DND-41 (cell line): ENCODE results near the gene PGLYRP3.

Source experiments
- ATAC-seq: fragments of 200-7000 bp; cut with Tn5 transposase; 3 replicates; pipeline ENCODE4 v1.9.1; 2021; ENCODE audit warnings: low read depth; ENCODE audit not compliant: insufficient read depth
- DNase-seq: peaks from one replicate; pipeline ENCODE4 v3.0.0-alpha.2; 2020
- H2AFZ ChIP-seq: 2 replicates; pipeline ENCODE4 v1.6.0; 2012; ENCODE audit warnings: low read depth, low read length
- H3K27ac ChIP-seq: 2 replicates; pipeline ENCODE4 v1.5.1; 2012; ENCODE audit warnings: low read length, inconsistent platforms
- H3K27me3 ChIP-seq: fragments of 200-600 bp; sonication (generic); 2 replicates; pipeline ENCODE4 v1.6.0; 2012; ENCODE audit warnings: low read length, mild to moderate bottlenecking, inconsistent platforms; ENCODE audit not compliant: insufficient read depth, poor library complexity
- H3K36me3 ChIP-seq: 2 replicates; pipeline ENCODE4 v1.5.1; 2012; ENCODE audit warnings: low read length, inconsistent platforms; ENCODE audit not compliant: insufficient read depth
- H3K4me1 ChIP-seq: 2 replicates; pipeline ENCODE4 v1.5.1; 2012; ENCODE audit warnings: mild to moderate bottlenecking, low read length; ENCODE audit not compliant: insufficient read depth
- H3K4me2 ChIP-seq: 2 replicates; pipeline ENCODE4 v1.6.0; 2012; ENCODE audit warnings: mild to moderate bottlenecking, moderate library complexity, low read length, inconsistent platforms; ENCODE audit not compliant: insufficient read depth
- H3K4me3 ChIP-seq, 2 experiments: fragments of 200-600 bp in 1 of 2; shearing (Covaris generic) in 1 of 2; 2 replicates each; pipeline ENCODE4 v1.5.1; 2012 to 2016; ENCODE audit warnings: inconsistent platforms in 2 of 2, low read length in 2 of 2, mild to moderate bottlenecking in 2 of 2, low read depth in 1 of 2, moderate library complexity in 1 of 2
- H3K79me2 ChIP-seq: 2 replicates; pipeline ENCODE4 v1.6.0; 2012; ENCODE audit warnings: low read length, inconsistent platforms; ENCODE audit not compliant: insufficient read depth
- H3K9ac ChIP-seq: 2 replicates; pipeline ENCODE4 v1.6.0; 2012; ENCODE audit warnings: low read depth, mild to moderate bottlenecking, inconsistent platforms, low read length, moderate library complexity
- H3K9me3 ChIP-seq: 2 replicates; pipeline ENCODE4 v1.5.1; 2012; ENCODE audit warnings: low read length, moderate library complexity, mild to moderate bottlenecking, inconsistent platforms; ENCODE audit not compliant: insufficient read depth, severe bottlenecking
- H4K20me1 ChIP-seq: 2 replicates; pipeline ENCODE4 v1.6.0; 2012; ENCODE audit warnings: low read length; ENCODE audit not compliant: insufficient read depth
- CTCF ChIP-seq: IDR thresholded peaks from 2 replicates; pipeline ENCODE4 v1.5.1; 2012; ENCODE audit warnings: borderline replicate concordance, low read length, moderate library complexity, mild to moderate bottlenecking; ENCODE audit not compliant: poor library complexity, severe bottlenecking; ENCODE audit errors: extremely low read depth
- EZH2 ChIP-seq: IDR thresholded peaks from 3 replicates; pipeline ENCODE4 v1.6.1; 2012; ENCODE audit warnings: borderline replicate concordance, low read depth, mild to moderate bottlenecking, moderate library complexity, low read length, inconsistent platforms; ENCODE audit not compliant: severe bottlenecking

The PGLYRP3 gene

GRCh38 chr1:153305682-153306081 is 7.1 kb downstream of the PGLYRP3 start:
- peaks cover 15% of the 10 kb centered on the region for H3K27me3 ChIP-seq
- H3K9ac ChIP-seq = no peak overlapping the region
- no peak overlapping the region for H3K4me3 ChIP-seq

DNA sequence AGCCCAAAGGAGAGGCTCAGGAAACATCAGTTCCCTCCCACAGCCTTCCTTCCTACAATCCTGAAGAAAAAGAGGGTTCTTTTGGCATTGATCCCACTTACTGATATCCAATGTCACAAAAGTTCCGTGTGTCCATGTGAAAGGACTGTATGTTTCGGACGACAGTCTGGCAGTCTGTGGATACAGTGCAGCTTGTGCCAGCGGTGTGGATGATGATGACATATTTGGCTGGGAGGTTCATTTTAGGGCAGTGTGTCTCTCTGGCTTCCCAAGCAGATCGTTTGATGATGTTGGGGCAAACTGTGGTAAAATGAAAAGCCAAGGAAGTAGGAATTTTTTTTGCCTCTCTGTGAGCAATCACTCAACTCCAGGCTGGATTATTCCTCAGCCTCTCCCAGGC is 10.4 kb downstream of the PGLYRP3 start:
- Histone ChIP-seq H3K27ac (no peak overlapping the region), H3K4me3 (no peak overlapping the region), H4K20me1 (no peaks in the 10 kb centered on the region), H3K36me3 (no peaks in the 10 kb centered on the region), H3K27me3 (peaks cover 11% of the 10 kb centered on the region), H3K79me2 (no peaks in the 10 kb centered on the region), H2AFZ (no peak overlapping the region), H3K4me1 (no peaks in the 10 kb centered on the region), H3K9me3 (no peaks in the 10 kb centered on the region), H3K9ac (no peak overlapping the region), H3K4me2 (no peak overlapping the region)
- DNase-seq = no peak
- TF ChIP-seq CTCF = no peak
- no peak for TF ChIP-seq EZH2
- no peak for ATAC-seq

More at GRCh38 chr1:153305682-153306081, 7.1 kb downstream of the PGLYRP3 start:
- Histone ChIP-seq H3K4me2 (no peak overlapping the region), H3K27ac (no peak overlapping the region), H3K4me1 (no peaks in the 10 kb centered on the region), H2AFZ (no peak overlapping the region), H4K20me1 (no peaks in the 10 kb centered on the region; the same call in 1 of the 2 replicates), H3K9me3 (no peaks in the 10 kb centered on the region), H3K79me2 (no peaks in the 10 kb centered on the region), H3K36me3 (no peaks in the 10 kb centered on the region)
- DNase-seq (no peak), ATAC-seq (no peak)
- TF ChIP-seq CTCF = no peak
- no peak for TF ChIP-seq EZH2

DNA sequence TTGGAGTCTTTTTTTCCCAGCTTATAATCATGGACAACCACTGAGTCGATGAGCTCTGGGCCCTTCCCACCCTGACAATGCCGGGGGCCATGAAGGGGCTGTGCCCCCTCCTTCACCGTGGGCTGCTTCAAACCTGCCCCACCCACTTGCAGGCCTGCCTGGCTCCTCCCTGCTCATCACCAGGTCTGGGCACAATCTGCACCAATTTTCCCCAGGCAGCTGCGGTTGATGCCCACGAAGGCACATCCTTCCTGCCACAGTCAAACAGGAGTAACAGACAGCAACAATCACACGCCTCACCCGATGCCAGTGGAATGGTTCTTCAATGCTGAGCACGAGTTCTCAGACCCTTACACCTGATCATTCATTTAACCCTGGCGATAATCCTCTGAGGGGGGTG is 18.9 kb downstream of the PGLYRP3 start:
- no peak overlapping the region for H3K27ac ChIP-seq
- ATAC-seq (no peak), DNase-seq (peak; percentile 17)
- H3K4me1 ChIP-seq = no peaks in the 10 kb centered on the region
- peaks cover 5% of the 10 kb centered on the region for H3K27me3 ChIP-seq
- no peak overlapping the region for H3K4me2 ChIP-seq
- no peak overlapping the region for H3K9ac ChIP-seq
- no peaks in the 10 kb centered on the region for H4K20me1 ChIP-seq
- H3K9me3 ChIP-seq = no peaks in the 10 kb centered on the region
- H3K36me3 ChIP-seq = no peaks in the 10 kb centered on the region
- no peak overlapping the region for H2AFZ ChIP-seq
- no peaks in the 10 kb centered on the region for H3K79me2 ChIP-seq
- TF ChIP-seq EZH2 (no peak), CTCF (no peak)
- H3K4me3 ChIP-seq = no peak overlapping the region

- TF ChIP-seq EZH2 = no peak
- no peak for TF ChIP-seq CTCF
- H3K36me3 ChIP-seq = no peaks in the 10 kb centered on the region
- DNase-seq (no peak), ATAC-seq (no peak)
- no peak overlapping the region for H3K27ac ChIP-seq
- no peaks in the 10 kb centered on the region for H3K79me2 ChIP-seq
- peaks cover 5% of the 10 kb centered on the region for H3K27me3 ChIP-seq
- H3K4me1 ChIP-seq = no peaks in the 10 kb centered on the region
- H3K4me3 ChIP-seq = no peak overlapping the region
- no peak overlapping the region for H3K9ac ChIP-seq
- H4K20me1 ChIP-seq = no peaks in the 10 kb centered on the region
- H2AFZ ChIP-seq = no peak overlapping the region
- no peaks in the 10 kb centered on the region for H3K9me3 ChIP-seq
- no peak overlapping the region for H3K4me2 ChIP-seq
Measured at GRCh38 chr1:153293480-153293775, 19.3 kb downstream of the PGLYRP3 start.
